SH-SY5Y (cell line): ENCODE results near the gene PDZRN3.

ENCODE experiments used
- GATA2 ChIP-seq: IDR thresholded peaks from 2 replicates; pipeline ENCODE4 v1.6.1; 2011; ENCODE audit warnings: mild to moderate bottlenecking, low read depth, low read length
- GATA3 ChIP-seq: IDR thresholded peaks from 2 replicates; pipeline ENCODE4 v1.6.1; 2011; ENCODE audit warnings: low read depth, mild to moderate bottlenecking, low read length, moderate library complexity

DNA sequence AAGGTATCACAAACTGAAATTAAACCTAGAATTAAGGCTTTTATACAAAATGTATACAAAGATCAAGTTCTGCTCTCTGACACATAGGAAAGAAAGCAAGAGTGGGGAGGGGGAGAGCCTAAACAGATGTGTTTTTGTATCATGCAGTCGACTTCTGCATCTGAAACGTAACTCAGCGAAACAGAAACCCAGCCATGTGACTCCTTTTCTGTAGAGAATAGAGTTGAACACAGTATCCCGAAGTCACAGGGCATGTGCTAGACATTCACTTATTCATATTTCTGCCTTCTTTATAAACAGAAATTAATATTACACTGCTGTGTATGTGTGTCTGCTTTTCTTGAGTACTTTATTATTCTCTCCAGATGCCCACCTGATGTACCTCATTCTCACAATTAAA is 121.0 kb downstream of the PDZRN3 start:
- TF ChIP-seq GATA3 (no peak), GATA2 (no peak)
